Neural cell (in vitro differentiated cells): Measurements from ENCODE around the gene ZNF625.
"Not testable (repeated sequence)": the region's sequence is repeated elsewhere in the genome, so short reads cannot be mapped to it uniquely, and the experiment has no call there.

Source experiments
- EZH2 ChIP-seq: fragments of 200-600, 300-800 bp; shearing (Covaris generic), sonication (generic); IDR thresholded peaks from 2 replicates; pipeline ENCODE4 v1.6.1; 2014; ENCODE audit warnings: antibody characterized with exemption, low read length, borderline replicate concordance, mild to moderate bottlenecking; ENCODE audit not compliant: insufficient read depth, poor library complexity, severe bottlenecking
- TAF1 ChIP-seq: IDR thresholded peaks from 2 replicates; pipeline ENCODE4 v1.6.1; 2012; ENCODE audit warnings: low read depth
- TF ChIP-seq, protein P1 (sequence below): fragments of 450-650 bp; IDR thresholded peaks from 2 replicates; pipeline ENCODE4 v1.5.1; 2014; ENCODE audit warnings: antibody characterized with exemption, mild to moderate bottlenecking, moderate library complexity; ENCODE audit not compliant: poor library complexity, severe bottlenecking
- TF ChIP-seq, protein P2 (sequence below): IDR thresholded peaks from 2 replicates; pipeline ENCODE4 v1.6.1; 2012; ENCODE audit warnings: borderline replicate concordance

- TF ChIP-seq, protein P1, sequence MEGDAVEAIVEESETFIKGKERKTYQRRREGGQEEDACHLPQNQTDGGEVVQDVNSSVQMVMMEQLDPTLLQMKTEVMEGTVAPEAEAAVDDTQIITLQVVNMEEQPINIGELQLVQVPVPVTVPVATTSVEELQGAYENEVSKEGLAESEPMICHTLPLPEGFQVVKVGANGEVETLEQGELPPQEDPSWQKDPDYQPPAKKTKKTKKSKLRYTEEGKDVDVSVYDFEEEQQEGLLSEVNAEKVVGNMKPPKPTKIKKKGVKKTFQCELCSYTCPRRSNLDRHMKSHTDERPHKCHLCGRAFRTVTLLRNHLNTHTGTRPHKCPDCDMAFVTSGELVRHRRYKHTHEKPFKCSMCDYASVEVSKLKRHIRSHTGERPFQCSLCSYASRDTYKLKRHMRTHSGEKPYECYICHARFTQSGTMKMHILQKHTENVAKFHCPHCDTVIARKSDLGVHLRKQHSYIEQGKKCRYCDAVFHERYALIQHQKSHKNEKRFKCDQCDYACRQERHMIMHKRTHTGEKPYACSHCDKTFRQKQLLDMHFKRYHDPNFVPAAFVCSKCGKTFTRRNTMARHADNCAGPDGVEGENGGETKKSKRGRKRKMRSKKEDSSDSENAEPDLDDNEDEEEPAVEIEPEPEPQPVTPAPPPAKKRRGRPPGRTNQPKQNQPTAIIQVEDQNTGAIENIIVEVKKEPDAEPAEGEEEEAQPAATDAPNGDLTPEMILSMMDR: not testable (repeated sequence)
- TF ChIP-seq EZH2, TAF1: not testable (repeated sequence)
- TF ChIP-seq, protein P2, sequence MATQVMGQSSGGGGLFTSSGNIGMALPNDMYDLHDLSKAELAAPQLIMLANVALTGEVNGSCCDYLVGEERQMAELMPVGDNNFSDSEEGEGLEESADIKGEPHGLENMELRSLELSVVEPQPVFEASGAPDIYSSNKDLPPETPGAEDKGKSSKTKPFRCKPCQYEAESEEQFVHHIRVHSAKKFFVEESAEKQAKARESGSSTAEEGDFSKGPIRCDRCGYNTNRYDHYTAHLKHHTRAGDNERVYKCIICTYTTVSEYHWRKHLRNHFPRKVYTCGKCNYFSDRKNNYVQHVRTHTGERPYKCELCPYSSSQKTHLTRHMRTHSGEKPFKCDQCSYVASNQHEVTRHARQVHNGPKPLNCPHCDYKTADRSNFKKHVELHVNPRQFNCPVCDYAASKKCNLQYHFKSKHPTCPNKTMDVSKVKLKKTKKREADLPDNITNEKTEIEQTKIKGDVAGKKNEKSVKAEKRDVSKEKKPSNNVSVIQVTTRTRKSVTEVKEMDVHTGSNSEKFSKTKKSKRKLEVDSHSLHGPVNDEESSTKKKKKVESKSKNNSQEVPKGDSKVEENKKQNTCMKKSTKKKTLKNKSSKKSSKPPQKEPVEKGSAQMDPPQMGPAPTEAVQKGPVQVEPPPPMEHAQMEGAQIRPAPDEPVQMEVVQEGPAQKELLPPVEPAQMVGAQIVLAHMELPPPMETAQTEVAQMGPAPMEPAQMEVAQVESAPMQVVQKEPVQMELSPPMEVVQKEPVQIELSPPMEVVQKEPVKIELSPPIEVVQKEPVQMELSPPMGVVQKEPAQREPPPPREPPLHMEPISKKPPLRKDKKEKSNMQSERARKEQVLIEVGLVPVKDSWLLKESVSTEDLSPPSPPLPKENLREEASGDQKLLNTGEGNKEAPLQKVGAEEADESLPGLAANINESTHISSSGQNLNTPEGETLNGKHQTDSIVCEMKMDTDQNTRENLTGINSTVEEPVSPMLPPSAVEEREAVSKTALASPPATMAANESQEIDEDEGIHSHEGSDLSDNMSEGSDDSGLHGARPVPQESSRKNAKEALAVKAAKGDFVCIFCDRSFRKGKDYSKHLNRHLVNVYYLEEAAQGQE: not testable (repeated sequence)
Measured at GRCh38 chr19:12103909-12104308, 52.6 kb downstream of the ZNF625 start.
